Stimulated activated CD8-positive, alpha-beta memory T cell treated with anti-CD3 and anti-CD28 coated beads, Interleukin-4, amount 100 ng/mL, for 48 hours (primary cell): ENCODE results near the gene PON3.
A peak's percentile ranks its signal among the peaks of the same experiment; 100 is the strongest.

Experiments used
- DNase-seq: peaks from one replicate; pipeline ENCODE4 v3.0.0-alpha.2; 2020

Gene PON3

GRCh38 chr7:95396136-95397032, at the start of gene PON3:
Gene PON3, minus strand, starts transcription at chr7:95396375. Its CDS starts 25 bp downstream, at chr7:95396350.
- DNase-seq, result peak; percentile 33

DNA sequence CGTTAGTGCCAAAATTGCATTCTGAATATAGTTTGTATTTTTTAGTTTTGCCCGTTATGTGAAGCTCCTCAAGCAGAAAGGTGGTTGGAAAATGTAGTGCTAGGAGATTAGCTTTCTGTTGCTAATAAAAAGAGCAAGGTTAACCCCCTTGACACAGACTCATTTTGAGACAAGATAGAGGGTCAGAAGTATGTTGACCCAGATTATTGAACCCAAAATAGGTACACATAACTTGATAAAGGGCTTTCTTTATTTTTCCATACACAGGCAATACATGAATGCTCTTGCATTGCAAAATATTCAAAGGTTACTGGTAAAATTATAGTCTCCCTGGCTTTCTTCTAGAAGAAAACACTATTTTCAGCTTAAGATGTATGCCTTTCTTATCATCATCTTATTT, 48.6 kb upstream of the PON3 start:
- no peak for DNase-seq

- DNase-seq, result no peak
Observed at GRCh38 chr7:95441042-95441823, 45.1 kb upstream of the PON3 start.

GRCh38 chr7:95440394-95441038, 44.3 kb upstream of the PON3 start:
- no peak for DNase-seq

- DNase-seq, result no peak
Observed at GRCh38 chr7:95436407-95436806, 40.2 kb upstream of the PON3 start.

- no peak for DNase-seq
Observed at GRCh38 chr7:95435422-95435780, 39.2 kb upstream of the PON3 start.

- peak; percentile 57 for DNase-seq
Observed at GRCh38 chr7:95434557-95435421, 38.6 kb upstream of the PON3 start, which contains the start of gene PON2. Gene PON2, minus strand, starts transcription at chr7:95435028. Its CDS starts 77 bp downstream, at chr7:95434951.

GRCh38 chr7:95433952-95434556, 37.9 kb upstream of the PON3 start:
- DNase-seq, result no peak

GRCh38 chr7:95433129-95433528, 37.0 kb upstream of the PON3 start:
- DNase-seq, result no peak

DNA sequence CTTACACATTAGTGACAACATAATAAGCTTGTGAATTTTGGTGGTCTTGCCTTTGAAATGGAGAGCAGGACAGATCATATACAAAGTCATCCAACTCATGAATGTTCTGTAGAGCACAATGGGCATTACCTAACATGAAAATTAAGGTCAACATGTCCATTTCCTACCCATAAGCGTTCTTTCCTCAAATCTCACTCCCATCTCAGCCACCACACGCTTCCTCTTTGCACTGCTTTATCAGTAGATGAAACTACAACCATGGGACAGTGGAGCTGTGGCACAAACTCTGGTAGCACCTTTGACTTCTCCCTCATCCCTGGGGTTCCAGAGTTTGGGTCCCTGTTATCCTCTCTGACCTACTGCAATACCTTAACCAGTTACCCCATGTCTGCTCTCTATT, 36.4 kb upstream of the PON3 start:
- DNase-seq, result no peak

DNA sequence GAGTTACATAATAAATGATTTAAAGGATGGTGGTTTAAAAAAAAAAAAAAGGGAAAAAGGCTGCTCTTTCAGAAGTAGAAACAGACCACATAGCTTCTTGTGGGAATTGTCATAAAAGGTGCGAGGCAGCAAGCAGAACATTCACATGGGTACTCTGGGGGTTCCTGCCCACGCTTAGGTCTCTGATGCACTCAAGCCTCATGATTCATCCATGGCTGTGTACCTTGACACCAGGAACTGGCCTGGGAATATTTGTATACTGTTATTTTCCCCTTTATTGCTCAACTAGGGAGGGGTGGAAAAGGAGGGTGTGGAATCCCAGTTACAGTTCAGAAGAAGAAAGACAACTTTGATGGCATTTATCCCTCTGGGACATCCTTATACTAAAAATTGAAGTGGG, 34.7 kb upstream of the PON3 start:
- no peak for DNase-seq

GRCh38 chr7:95429241-95429990, 33.2 kb upstream of the PON3 start:
- DNase-seq, result no peak

GRCh38 chr7:95427914-95428516, 31.8 kb upstream of the PON3 start:
- no peak for DNase-seq

GRCh38 chr7:95427166-95427565, 31.0 kb upstream of the PON3 start:
- no peak for DNase-seq

DNA sequence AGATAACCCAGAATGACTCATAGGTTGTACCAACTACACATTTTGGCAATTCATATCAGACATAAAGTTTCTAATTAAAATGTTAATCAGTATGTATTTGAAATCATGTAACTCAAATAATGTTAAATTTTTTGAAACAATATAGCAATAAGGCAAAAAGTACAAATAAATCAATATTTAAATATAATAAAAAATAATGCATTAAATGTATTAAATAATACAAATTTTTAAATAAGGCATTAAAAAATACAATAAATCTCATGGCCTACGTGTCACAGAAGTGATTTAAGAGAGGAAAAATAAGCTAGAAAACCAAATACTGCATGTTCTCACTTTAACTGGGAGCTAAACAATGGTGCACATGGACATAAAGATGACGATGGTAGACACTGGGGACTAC, 29.5 kb upstream of the PON3 start:
- no peak for DNase-seq

DNA sequence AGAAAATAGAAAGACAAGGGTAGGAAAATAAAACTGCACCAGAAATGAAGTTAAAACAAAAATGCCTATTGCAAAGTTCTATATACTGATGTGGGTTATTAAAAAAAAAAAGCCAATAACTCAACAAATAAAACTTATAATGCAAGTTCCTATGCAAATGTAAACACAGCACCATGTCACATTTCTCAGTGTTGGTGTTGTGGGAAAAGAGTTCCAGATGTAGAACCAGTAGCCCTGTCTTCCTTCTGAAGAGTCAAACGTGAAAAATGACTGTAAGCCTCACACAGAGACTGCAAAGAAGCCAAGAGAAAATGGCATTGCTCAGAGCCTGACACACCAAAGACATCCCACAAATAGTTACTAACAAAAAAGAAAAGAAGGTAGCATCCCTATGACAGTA, 28.5 kb upstream of the PON3 start:
- no peak for DNase-seq

- DNase-seq, result no peak
Observed at GRCh38 chr7:95421847-95422444, 25.8 kb upstream of the PON3 start.

- DNase-seq, result no peak
Observed at GRCh38 chr7:95421000-95421846, 25.0 kb upstream of the PON3 start.

- DNase-seq, result no peak
Observed at GRCh38 chr7:95412075-95412474, 15.9 kb upstream of the PON3 start.
